Endothelial cell of umbilical vein (primary cell): ENCODE results near the gene RAPGEF4. TPM values are rescaled to one million over a fixed set of nuclear protein-coding genes. Genes with fewer than 3 reads are reported as not detected.

Experiments used
- BruUV-seq: library from RNA; stranded (reverse); fragments of 400-500 nt; replicated peaks from 2 replicates; lab custom pipeline; 2021; lab: Mats Ljungman, UMichigan
- CTCF ChIA-PET: fragments of 300-600, 350-600 bp; sonication (Branson Sonifier 250); formaldehyde crosslinking; loops from one replicate; lab custom pipeline; 2021; ENCODE audit warnings: antibody characterized with exemption, inconsistent platforms; lab: Charles Lee
- POLR2A ChIA-PET: fragments of 300-600, 350-600 bp; sonication (Branson Sonifier 250); formaldehyde crosslinking; loops from one replicate; lab custom pipeline; 2021; ENCODE audit warnings: antibody characterized with exemption, inconsistent platforms; lab: Charles Lee
- DNase-seq: peaks from one replicate; pipeline ENCODE4 v3.0.0-alpha.2; 2011; ENCODE audit warnings: low read depth, low spot score
- FAIRE-seq: peaks from 2 replicates; lab custom pipeline; 2011; peaks lifted over from hg19 to GRCh38; lab: Jason Lieb, UNC
- H2AFZ ChIP-seq: 2 replicates; pipeline ENCODE4 v1.6.0; 2012; ENCODE audit warnings: low read depth, low read length, control low read depth, inconsistent platforms
- H3K27ac ChIP-seq: 2 replicates; pipeline ENCODE4 v1.5.1; 2011; ENCODE audit warnings: low read depth, mild to moderate bottlenecking, control low read depth, low read length, moderate library complexity; ENCODE audit not compliant: insufficient read depth
- H3K27me3 ChIP-seq, 2 experiments: 2 replicates each; pipeline versions ENCODE4 v1.6.0 to v1.6.1; 2011; ENCODE audit warnings: low read length in 2 of 2, mixed read lengths in 1 of 2; ENCODE audit not compliant: control insufficient read depth in 2 of 2, insufficient read depth in 2 of 2
- H3K36me3 ChIP-seq, 2 experiments: 2 replicates in 1 of 2; 3 replicates in 1 of 2; pipeline ENCODE4 v1.5.1; 2011; ENCODE audit warnings: low read length in 2 of 2, mild to moderate bottlenecking in 1 of 2, moderate library complexity in 1 of 2; ENCODE audit not compliant: control insufficient read depth in 2 of 2, insufficient read depth in 2 of 2; ENCODE audit errors: extremely low read depth in 1 of 2
- H3K4me1 ChIP-seq: 3 replicates; pipeline ENCODE4 v1.5.1; 2011; ENCODE audit warnings: mild to moderate bottlenecking, low read length; ENCODE audit not compliant: control insufficient read depth, insufficient read depth; ENCODE audit errors: extremely low read depth
- H3K4me2 ChIP-seq: 2 replicates; pipeline ENCODE4 v1.6.1; 2011; ENCODE audit warnings: low read length, control low read depth, mixed read lengths; ENCODE audit not compliant: insufficient read depth
- H3K4me3 ChIP-seq, 3 experiments: fragments of 200-600 bp in 1 of 3; sonication (generic), shearing (Covaris generic) in 1 of 3; replicated peaks in 1 of 3; 2 replicates each; pipeline ENCODE4 v1.5.1; 2011 to 2016; ENCODE audit warnings: control low read depth in 3 of 3, low read length in 3 of 3, mild to moderate bottlenecking in 2 of 3, inconsistent platforms in 1 of 3, low read depth in 1 of 3, moderate library complexity in 1 of 3; ENCODE audit not compliant: insufficient read depth in 1 of 3
- H3K79me2 ChIP-seq: 2 replicates; pipeline ENCODE4 v1.6.0; 2012; ENCODE audit warnings: low read length, inconsistent platforms; ENCODE audit not compliant: control insufficient read depth, insufficient read depth
- H3K9ac ChIP-seq: replicated peaks from 2 replicates; pipeline ENCODE3; 2011; ENCODE audit warnings: low read length, control low read depth; ENCODE audit not compliant: insufficient read depth; ENCODE audit errors: extremely low read depth
- H3K9me1 ChIP-seq: replicated peaks from 3 replicates; pipeline ENCODE4 v1.6.0; 2011; ENCODE audit warnings: mild to moderate bottlenecking, low read length; ENCODE audit not compliant: control insufficient read depth, insufficient read depth; ENCODE audit errors: extremely low read depth
- H3K9me3 ChIP-seq: replicated peaks from 2 replicates; pipeline ENCODE4 v1.5.1; 2012; ENCODE audit warnings: low read length, inconsistent platforms; ENCODE audit not compliant: control insufficient read depth, insufficient read depth
- H4K20me1 ChIP-seq: replicated peaks from 2 replicates; pipeline ENCODE3; 2011; ENCODE audit warnings: mild to moderate bottlenecking, low read length; ENCODE audit not compliant: control insufficient read depth, insufficient read depth; ENCODE audit errors: extremely low read depth
- CTCF ChIP-seq, 2 donors: IDR thresholded peaks; 1 replicate in 1 of 2; 2 replicates in 1 of 2; pipeline ENCODE4 v1.5.1; 2011; ENCODE audit warnings: low read length in 2 of 2, mild to moderate bottlenecking in 2 of 2, moderate library complexity in 2 of 2, control low read depth in 1 of 2, inconsistent platforms in 1 of 2, low read depth in 1 of 2; ENCODE audit not compliant: insufficient read depth in 1 of 2; ENCODE audit errors: extremely low read depth in 1 of 2
- EZH2 ChIP-seq: IDR thresholded peaks from 2 replicates; pipeline ENCODE4 v1.6.1; 2012; ENCODE audit warnings: borderline replicate concordance, low read depth, mild to moderate bottlenecking, moderate library complexity, low read length, inconsistent platforms; ENCODE audit not compliant: severe bottlenecking
- FOS ChIP-seq: IDR thresholded peaks from 2 replicates; pipeline ENCODE4 v1.6.1; 2011; ENCODE audit warnings: mild to moderate bottlenecking, low read length, moderate library complexity, borderline replicate concordance; ENCODE audit not compliant: insufficient read depth
- GATA2 ChIP-seq: IDR thresholded peaks from 2 replicates; pipeline ENCODE4 v1.7.0; 2011; ENCODE audit warnings: low read depth, mild to moderate bottlenecking, moderate library complexity, mixed read lengths, low read length; ENCODE audit not compliant: insufficient read length, insufficient read depth
- JUN ChIP-seq: IDR thresholded peaks from 2 replicates; pipeline ENCODE4 v1.6.1; 2011; ENCODE audit warnings: borderline replicate concordance, low read depth; ENCODE audit not compliant: insufficient read length, insufficient read depth
- MAX ChIP-seq: IDR thresholded peaks from 2 replicates; pipeline ENCODE4 v1.6.1; 2011; ENCODE audit not compliant: insufficient read depth, insufficient read length
- MYC ChIP-seq: IDR thresholded peaks from one replicate; pipeline ENCODE4 v1.6.1; 2011; ENCODE audit warnings: mild to moderate bottlenecking, low read depth, low read length
- POLR2A ChIP-seq: IDR thresholded peaks from 2 replicates; pipeline ENCODE4 v1.6.1; 2012; ENCODE audit warnings: low read depth, mild to moderate bottlenecking, control low read depth, low read length
- POLR2AphosphoS5 ChIP-seq: IDR thresholded peaks from 2 replicates; pipeline ENCODE4 v1.6.1; 2012; ENCODE audit warnings: low read depth, mild to moderate bottlenecking, control low read depth, low read length, moderate library complexity; ENCODE audit not compliant: insufficient read depth
- dilution Hi-C: fragments of 300-500 bp; cut with MboI; formaldehyde crosslinking; loops from one replicate; pipeline ENCODE4 v1.15.0; 2019; ENCODE audit warnings: low sequenced_read_pairs; ENCODE audit not compliant: extremely low pct_ligation_motif_present
- intact Hi-C: fragments of 100-400 bp; cut with micrococcal nuclease; formaldehyde crosslinking; loops from one replicate; pipeline ENCODE4 v1.10.0; 2022
- polyA plus RNA-seq, 4 experiments: library from polyadenylated mRNA; depleted of rRNA in 3 of 4; stranded (reverse) in 3 of 4; unstranded in 1 of 4; fragments of >200 nt; gene quantifications; 2 replicates each; pipeline versions ENCODE4 v1.2.1 to v1.2.3, GENCODE V29; 2011 to 2012; ENCODE audit warnings: missing spikeins in 1 of 4
- total RNA-seq: library from RNA; stranded (reverse); gene quantifications from 2 replicates; pipeline ENCODE4 v1.2.3, GENCODE V29; 2021

The RAPGEF4 gene
- total and polyA plus RNA-seq, 2 donors (not counting 3 experiments of a cell fraction or from before 2014, with no cell fraction given) = 7.2 to 9.2 TPM

- dilution Hi-C loops (no loop called here), intact Hi-C loops (no loop called here)
- FAIRE-seq = no peak
These were observed 309.5 kb downstream of the RAPGEF4 start for GRCh38 chr2:173045181-173045580.

More at GRCh38 chr2:173045181-173045580, 309.5 kb downstream of the RAPGEF4 start:
- no peak for DNase-seq
- Histone ChIP-seq H3K79me2 (no peaks in the 10 kb centered on the region), H3K27ac (no peak overlapping the region), H3K4me2 (no peak overlapping the region), H3K9me1 (no peaks in the 10 kb centered on the region), H3K9ac (no peak overlapping the region), H3K4me1 (peaks cover 16% of the 10 kb centered on the region), H3K4me3 (no peak overlapping the region), H3K27me3 (no peaks in the 10 kb centered on the region), H2AFZ (no peak overlapping the region), H3K36me3 (no peaks in the 10 kb centered on the region), H4K20me1 (no peaks in the 10 kb centered on the region), H3K9me3 (no peaks in the 10 kb centered on the region)
- BruUV-seq = no TSS peak
- TF ChIP-seq GATA2 = no peak
- no peak for TF ChIP-seq CTCF (IDR thresholded peaks at IDR 0.05; ENCODE audit: extremely low read depth in 1 of 2, insufficient read depth in 1 of 2, low read depth in 1 of 2, low read length in 2 of 2)
- no peak for TF ChIP-seq POLR2AphosphoS5
- no peak for TF ChIP-seq EZH2
- no peak for TF ChIP-seq POLR2A
- no peak for TF ChIP-seq MAX
- no peak for TF ChIP-seq MYC
- no peak for TF ChIP-seq JUN
- TF ChIP-seq FOS = no peak
- CTCF ChIA-PET = interaction anchor here (1.5 kb wide), 1 partner anchor 18 kb away, joined by 4 read pairs; no protein-coding TSS in a partner anchor
- POLR2A ChIA-PET = no interaction called here
